ENCODE measurements around the gene ROBO2. TPM values are rescaled to one million over a fixed set of nuclear protein-coding genes. Genes with fewer than 3 reads are reported as not detected.

ROBO2 gene
- total RNA-seq, 1 donor from 2014 or later = 11.0 TPM

- no peak for TF ChIP-seq POLR2A (IDR thresholded peaks at IDR 0.05)
- TF ChIP-seq POLR2AphosphoS5 (IDR thresholded peaks at IDR 0.05; ENCODE audit: insufficient read depth in 1 of 2, low read depth in 1 of 2) = no peak
- TF ChIP-seq CTCF (IDR thresholded peaks at IDR 0.05) = no peak
- no peak for DNase-seq (ENCODE audit: extremely low spot score in 2 of 2)
- Histone ChIP-seq H3K27me3 (no peaks in the 10 kb centered on the region), H3K27ac (no peak overlapping the region), H3K4me1 (peaks cover 13% of the 10 kb centered on the region), H3K9me3 (no peaks in the 10 kb centered on the region), H3K4me3 (no peak overlapping the region), H3K36me3 (no peaks in the 10 kb centered on the region)
- intact Hi-C loops (cut with DNase I) = no loop called here
Measured at GRCh38 chr3:77464111-77464688, 424.3 kb downstream of the ROBO2 start.

- Histone ChIP-seq H3K27me3 (no peaks in the 10 kb centered on the region), H3K4me1 (peaks cover 14% of the 10 kb centered on the region), H3K27ac (no peak overlapping the region), H3K4me3 (no peak overlapping the region), H3K36me3 (no peaks in the 10 kb centered on the region), H3K9me3 (no peaks in the 10 kb centered on the region)
- intact Hi-C loops (cut with DNase I) = no loop called here
- no peak for DNase-seq (ENCODE audit: extremely low spot score in 2 of 2)
- no peak for TF ChIP-seq POLR2AphosphoS5 (IDR thresholded peaks at IDR 0.05; ENCODE audit: insufficient read depth in 1 of 2, low read depth in 1 of 2)
- no peak for TF ChIP-seq POLR2A (IDR thresholded peaks at IDR 0.05)
- TF ChIP-seq CTCF (IDR thresholded peaks at IDR 0.05) = no peak
Measured at GRCh38 chr3:77466562-77467115, 426.7 kb downstream of the ROBO2 start.

- Histone ChIP-seq H3K27ac (no peak overlapping the region), H3K36me3 (no peaks in the 10 kb centered on the region), H3K4me3 (no peak overlapping the region), H3K27me3 (no peaks in the 10 kb centered on the region), H3K4me1 (peaks cover 14% of the 10 kb centered on the region), H3K9me3 (no peaks in the 10 kb centered on the region)
- DNase-seq (ENCODE audit: extremely low spot score in 2 of 2) = no peak
- intact Hi-C loops (cut with DNase I) = no loop called here
- TF ChIP-seq POLR2A (IDR thresholded peaks at IDR 0.05) (no peak), POLR2AphosphoS5 (IDR thresholded peaks at IDR 0.05; ENCODE audit: insufficient read depth in 1 of 2, low read depth in 1 of 2) (no peak), CTCF (IDR thresholded peaks at IDR 0.05) (no peak)
Measured at GRCh38 chr3:77467702-77468625, 428.1 kb downstream of the ROBO2 start.

- intact Hi-C loops (cut with DNase I) = no loop called here
- Histone ChIP-seq H3K27ac (no peak overlapping the region), H3K4me3 (no peak overlapping the region)
Measured at GRCh38 chr3:77468626-77469020, 428.7 kb downstream of the ROBO2 start.

More at GRCh38 chr3:77468626-77469020, 428.7 kb downstream of the ROBO2 start:
- Histone ChIP-seq H3K27me3 (no peaks in the 10 kb centered on the region), H3K4me1 (peaks cover 14% of the 10 kb centered on the region), H3K36me3 (no peaks in the 10 kb centered on the region), H3K9me3 (no peaks in the 10 kb centered on the region)
- no peak for TF ChIP-seq CTCF (IDR thresholded peaks at IDR 0.05)
- TF ChIP-seq POLR2AphosphoS5 (IDR thresholded peaks at IDR 0.05; ENCODE audit: insufficient read depth in 1 of 2, low read depth in 1 of 2) = no peak
- TF ChIP-seq POLR2A (IDR thresholded peaks at IDR 0.05) = no peak
- DNase-seq (ENCODE audit: extremely low spot score in 2 of 2) = no peak

Data from vagina (tissue), 2 donors.